Stimulated activated CD8-positive, alpha-beta memory T cell treated with anti-CD3 and anti-CD28 coated beads, Interleukin-4, amount 100 ng/mL, for 48 hours (primary cell): ENCODE results near the gene PTPRD.

ENCODE experiments used
- DNase-seq: peaks from one replicate; pipeline ENCODE4 v3.0.0-alpha.2; 2020

Gene PTPRD

GRCh38 chr9:8733131-8733954, 1879.5 kb downstream of the PTPRD start:
- no peak for DNase-seq

- no peak for DNase-seq
Observed at GRCh38 chr9:8732367-8733075, 1880.3 kb downstream of the PTPRD start.

- DNase-seq = no peak
Observed at GRCh38 chr9:8730618-8731017, 1882.2 kb downstream of the PTPRD start.

GRCh38 chr9:8728910-8729309, 1883.9 kb downstream of the PTPRD start:
- DNase-seq = no peak

- no peak for DNase-seq
Observed at GRCh38 chr9:8727191-8727590, 1885.6 kb downstream of the PTPRD start.

- no peak for DNase-seq
Observed at GRCh38 chr9:8726692-8727091, 1886.1 kb downstream of the PTPRD start.

- no peak for DNase-seq
Observed at GRCh38 chr9:8725635-8726034, 1887.2 kb downstream of the PTPRD start.

GRCh38 chr9:8724284-8725018, 1888.4 kb downstream of the PTPRD start:
- DNase-seq = no peak

- DNase-seq = no peak
Observed at GRCh38 chr9:8723195-8723594, 1889.6 kb downstream of the PTPRD start.

- no peak for DNase-seq
Observed at GRCh38 chr9:8719833-8720486, 1892.8 kb downstream of the PTPRD start.

GRCh38 chr9:8718121-8718725, 1894.6 kb downstream of the PTPRD start:
- DNase-seq = no peak

GRCh38 chr9:8717146-8717545, 1895.7 kb downstream of the PTPRD start:
- DNase-seq = no peak

GRCh38 chr9:8715788-8716187, 1897.0 kb downstream of the PTPRD start:
- DNase-seq = no peak

- DNase-seq = no peak
Observed at GRCh38 chr9:8713811-8714165, 1899.0 kb downstream of the PTPRD start.

- DNase-seq = no peak
Observed at GRCh38 chr9:8713149-8713810, 1899.5 kb downstream of the PTPRD start.

GRCh38 chr9:8709731-8710130, 1903.1 kb downstream of the PTPRD start:
- no peak for DNase-seq

GRCh38 chr9:8708728-8709127, 1904.1 kb downstream of the PTPRD start:
- DNase-seq = no peak

GRCh38 chr9:8706998-8707397, 1905.8 kb downstream of the PTPRD start:
- no peak for DNase-seq

GRCh38 chr9:8706531-8706930, 1906.3 kb downstream of the PTPRD start:
- DNase-seq = no peak

- no peak for DNase-seq
Observed at GRCh38 chr9:8705861-8706260, 1906.9 kb downstream of the PTPRD start.

- no peak for DNase-seq
Observed at GRCh38 chr9:8703904-8704303, 1908.9 kb downstream of the PTPRD start.

- DNase-seq = no peak
Observed at GRCh38 chr9:8701904-8702303, 1910.9 kb downstream of the PTPRD start.
